WTC11 (cell line): Measurements from ENCODE around the gene ITGAX. TPM values are rescaled to one million over a fixed set of nuclear protein-coding genes. Genes with fewer than 3 reads are reported as not detected.

Experiments used
- ATAC-seq: fragments of 200-7000 bp; cut with Tn5 transposase; 2 replicates; pipeline ENCODE4 v1.10.0; 2021; ENCODE audit warnings: mild to moderate bottlenecking, moderate library complexity
- CTCF ChIA-PET: fragments of 300-600 bp; sonication (Branson Sonifier 250); formaldehyde crosslinking; loops from one replicate; lab custom pipeline; 2021; ENCODE audit warnings: antibody characterized with exemption; lab: Charles Lee
- POLR2A ChIA-PET: fragments of 350-600 bp; sonication (Branson Sonifier 250); formaldehyde crosslinking; loops from one replicate; lab custom pipeline; 2021; ENCODE audit warnings: antibody characterized with exemption; lab: Charles Lee
- DNase-seq: peaks from one replicate; pipeline ENCODE4 v3.0.0; 2021; ENCODE audit warnings: low spot score
- H3K27ac Mint-ChIP-seq: 2 replicates; pipeline ENCODE4 v1.8.0; 2021; ENCODE audit warnings: mixed read lengths
- H3K27me3 Mint-ChIP-seq: 2 replicates; pipeline ENCODE4 v1.8.0; 2021; ENCODE audit warnings: low read depth, mild to moderate bottlenecking, moderate library complexity, mixed read lengths
- H3K36me3 Mint-ChIP-seq: 2 replicates; pipeline ENCODE4 v1.8.0; 2021; ENCODE audit warnings: mixed read lengths
- H3K4me1 Mint-ChIP-seq: 2 replicates; pipeline ENCODE4 v1.8.0; 2022; ENCODE audit warnings: mixed read lengths
- H3K4me3 Mint-ChIP-seq: 2 replicates; pipeline ENCODE4 v1.8.0; 2021; ENCODE audit warnings: mild to moderate bottlenecking, moderate library complexity, mixed read lengths
- H3K9me3 Mint-ChIP-seq: 2 replicates; pipeline ENCODE4 v1.8.0; 2021; ENCODE audit warnings: mixed read lengths
- ATF2 ChIP-seq: sonication (generic); formaldehyde crosslinking; IDR thresholded peaks from 2 replicates; pipeline ENCODE4 v1.8.1; 2022; ENCODE audit warnings: low read depth, missing genetic modification reagents, borderline replicate concordance
- FOXJ3 ChIP-seq: sonication (generic); formaldehyde crosslinking; IDR thresholded peaks from 2 replicates; pipeline ENCODE4 v1.9.0; 2021; ENCODE audit warnings: missing genetic modification reagents, mild to moderate bottlenecking, borderline replicate concordance
- KAT7 ChIP-seq: sonication (generic); formaldehyde crosslinking; IDR thresholded peaks from 2 replicates; pipeline ENCODE4 v1.8.1; 2023; ENCODE audit warnings: missing genetic modification reagents, mild to moderate bottlenecking, borderline replicate concordance
- MAX ChIP-seq: sonication (generic); formaldehyde crosslinking; IDR thresholded peaks from 2 replicates; pipeline ENCODE4 v1.8.0; 2022; ENCODE audit warnings: mild to moderate bottlenecking, missing genetic modification reagents
- NFATC4 ChIP-seq: fragments of 250-450 bp; sonication (Bioruptor Pico); IDR thresholded peaks from 2 replicates; pipeline ENCODE4 v1.9.0; 2021; ENCODE audit warnings: mild to moderate bottlenecking
- PREB ChIP-seq: sonication (generic); formaldehyde crosslinking; IDR thresholded peaks from 2 replicates; pipeline ENCODE4 v1.8.1; 2022; ENCODE audit warnings: mild to moderate bottlenecking, missing genetic modification reagents, moderate library complexity, borderline replicate concordance
- RELA ChIP-seq: sonication (generic); formaldehyde crosslinking; IDR thresholded peaks from 2 replicates; pipeline ENCODE4 v1.8.1; 2022; ENCODE audit warnings: missing genetic modification reagents, mild to moderate bottlenecking, borderline replicate concordance
- SMAD3 ChIP-seq: sonication (generic); formaldehyde crosslinking; IDR thresholded peaks from 2 replicates; pipeline ENCODE4 v1.8.0; 2022; ENCODE audit warnings: missing genetic modification reagents, mild to moderate bottlenecking, borderline replicate concordance
- STAT6 ChIP-seq: sonication (generic); formaldehyde crosslinking; conservative IDR thresholded peaks from 2 replicates; pipeline ENCODE4 v1.8.1; 2023; ENCODE audit warnings: mild to moderate bottlenecking, low read depth, missing genetic modification reagents, moderate library complexity
- USF1 ChIP-seq: sonication (generic); formaldehyde crosslinking; IDR thresholded peaks from 2 replicates; pipeline ENCODE4 v1.8.0; 2022; ENCODE audit warnings: mild to moderate bottlenecking, missing genetic modification reagents
- ZBTB43 ChIP-seq: sonication (generic); formaldehyde crosslinking; IDR thresholded peaks from 2 replicates; pipeline ENCODE4 v1.8.1; 2023; ENCODE audit warnings: mild to moderate bottlenecking, missing genetic modification reagents
- ZNF263 ChIP-seq: sonication (generic); formaldehyde crosslinking; IDR thresholded peaks from 2 replicates; pipeline ENCODE4 v1.8.1; 2022; ENCODE audit warnings: low read depth, mild to moderate bottlenecking, moderate library complexity, missing genetic modification reagents
- ZNF396 ChIP-seq: fragments of 250-450 bp; sonication (Bioruptor Pico); IDR thresholded peaks from 2 replicates; pipeline ENCODE4 v1.8.0; 2021; ENCODE audit warnings: mild to moderate bottlenecking, moderate library complexity, borderline replicate concordance
- ZNF532 ChIP-seq: fragments of 250-450 bp; sonication (Bioruptor Pico); IDR thresholded peaks from 2 replicates; pipeline ENCODE4 v1.9.0; 2021; ENCODE audit warnings: mild to moderate bottlenecking, borderline replicate concordance
- ZSCAN18 ChIP-seq: fragments of 250-450 bp; sonication (Bioruptor Pico); IDR thresholded peaks from 2 replicates; pipeline ENCODE4 v2.1.2; 2022; ENCODE audit warnings: mild to moderate bottlenecking, moderate library complexity
- total RNA-seq: library from RNA; stranded (reverse); gene quantifications from 3 replicates; pipeline ENCODE4 v1.2.3, GENCODE V29; 2021

ITGAX gene
- total RNA-seq, 1 experiment from 2014 or later, result 0.33 TPM

GRCh38 chr16:31331141-31331764, 23.7 kb upstream of the ITGAX start:
- H3K36me3 Mint-ChIP-seq, result no peaks in the 10 kb centered on the region
- DNase-seq (peak; percentile 50), ATAC-seq (peak; percentile 8; the same call in 1 of the 2 replicates)
- H3K27ac Mint-ChIP-seq, result no peak overlapping the region
- POLR2A ChIA-PET, result no interaction called here
- TF ChIP-seq KAT7 (CRISPR knock-in tag) (no peak), ZNF396 (no peak), ZNF532 (CRISPR knock-in tag) (no peak), NFATC4 (CRISPR knock-in tag) (no peak), SMAD3 (CRISPR knock-in tag) (no peak), STAT6 (no peak), ZNF263 (no peak), PREB (CRISPR knock-in tag) (no peak), MAX (CRISPR knock-in tag) (no peak), ATF2 (CRISPR knock-in tag) (no peak), USF1 (no peak)
- peak overlapping the region; percentile 58 for H3K4me3 Mint-ChIP-seq
- H3K27me3 Mint-ChIP-seq, result peaks cover 53% of the 10 kb centered on the region
- CTCF ChIA-PET, result interaction anchor here (0.6 to 0.7 kb wide), 2 partner anchors 290 to 347 kb away, joined by 3 to 4 read pairs; no protein-coding TSS in a partner anchor
- H3K9me3 Mint-ChIP-seq, result peaks cover 3% of the 10 kb centered on the region; the same call in 1 of the 2 replicates
- H3K4me1 Mint-ChIP-seq, result peaks cover 26% of the 10 kb centered on the region

GRCh38 chr16:31331807-31332301, 23.1 kb upstream of the ITGAX start:
- Mint-ChIP-seq H3K27ac (no peak overlapping the region), H3K4me1 (peaks cover 26% of the 10 kb centered on the region), H3K27me3 (peaks cover 53% of the 10 kb centered on the region), H3K4me3 (peak overlapping the region; percentile 58), H3K9me3 (peaks cover 3% of the 10 kb centered on the region; the same call in 1 of the 2 replicates), H3K36me3 (no peaks in the 10 kb centered on the region)
- POLR2A ChIA-PET, result interaction anchor here (0.7 kb wide), 1 partner anchor 54 kb away, joined by 3 read pairs; no protein-coding TSS in a partner anchor
- no peak for DNase-seq
- CTCF ChIA-PET, result interaction anchor here (0.6 to 0.7 kb wide), 2 partner anchors 290 to 347 kb away, joined by 3 to 4 read pairs; no protein-coding TSS in a partner anchor
- ATAC-seq, result no peak
- no peak for TF ChIP-seq RELA (CRISPR knock-in tag)
- no peak for TF ChIP-seq ZSCAN18 (CRISPR knock-in tag)
- no peak for TF ChIP-seq STAT6
- peak; percentile 100 for TF ChIP-seq ZBTB43 (CRISPR knock-in tag)
- no peak for TF ChIP-seq FOXJ3 (CRISPR knock-in tag)
